ENCODE measurements around the gene KCNT2.

DNA sequence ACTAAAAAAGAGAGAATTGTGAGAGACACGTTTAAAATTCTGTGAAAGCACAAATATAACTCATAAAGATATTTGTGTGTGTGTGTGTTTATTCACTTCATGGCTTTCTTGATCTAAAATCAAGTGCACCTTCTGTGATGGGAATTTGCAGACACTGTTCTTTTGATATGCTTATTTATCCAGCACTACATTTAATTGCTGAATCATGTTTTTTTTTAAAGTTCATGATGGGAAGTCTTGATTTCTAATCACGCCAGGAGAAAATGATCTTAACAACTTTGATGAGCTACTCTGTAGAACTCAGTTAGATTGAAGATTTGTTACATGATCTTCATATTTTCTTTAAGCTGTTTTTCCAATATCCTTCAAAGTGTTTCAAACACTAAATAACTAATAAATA is 35.0 kb downstream of the KCNT2 start:
- TF ChIP-seq SMC3 (IDR thresholded peaks at IDR 0.05; ENCODE audit: borderline replicate concordance, low read length) = no peak
- TF ChIP-seq, protein P1, sequence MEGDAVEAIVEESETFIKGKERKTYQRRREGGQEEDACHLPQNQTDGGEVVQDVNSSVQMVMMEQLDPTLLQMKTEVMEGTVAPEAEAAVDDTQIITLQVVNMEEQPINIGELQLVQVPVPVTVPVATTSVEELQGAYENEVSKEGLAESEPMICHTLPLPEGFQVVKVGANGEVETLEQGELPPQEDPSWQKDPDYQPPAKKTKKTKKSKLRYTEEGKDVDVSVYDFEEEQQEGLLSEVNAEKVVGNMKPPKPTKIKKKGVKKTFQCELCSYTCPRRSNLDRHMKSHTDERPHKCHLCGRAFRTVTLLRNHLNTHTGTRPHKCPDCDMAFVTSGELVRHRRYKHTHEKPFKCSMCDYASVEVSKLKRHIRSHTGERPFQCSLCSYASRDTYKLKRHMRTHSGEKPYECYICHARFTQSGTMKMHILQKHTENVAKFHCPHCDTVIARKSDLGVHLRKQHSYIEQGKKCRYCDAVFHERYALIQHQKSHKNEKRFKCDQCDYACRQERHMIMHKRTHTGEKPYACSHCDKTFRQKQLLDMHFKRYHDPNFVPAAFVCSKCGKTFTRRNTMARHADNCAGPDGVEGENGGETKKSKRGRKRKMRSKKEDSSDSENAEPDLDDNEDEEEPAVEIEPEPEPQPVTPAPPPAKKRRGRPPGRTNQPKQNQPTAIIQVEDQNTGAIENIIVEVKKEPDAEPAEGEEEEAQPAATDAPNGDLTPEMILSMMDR (IDR thresholded peaks at IDR 0.05 in 2 of 3, conservative IDR thresholded peaks at IDR 0.05 in 1 of 3; ENCODE audit: control insufficient read depth in 2 of 3, extremely low read depth in 1 of 3, insufficient read depth in 1 of 3, low read depth in 3 of 3, low read length in 3 of 3) = no peak
- no peak for TF ChIP-seq JUNB (IDR thresholded peaks at IDR 0.05)

Data from GM12878 (cell line).